Thymus (tissue), 11 donors: Measurements from ENCODE around the gene ZNF207. TPM values are rescaled to one million over a fixed set of nuclear protein-coding genes. Genes with fewer than 3 reads are reported as not detected.

Experiments
- DNase-seq, 9 donors: peaks; one replicate each; pipeline ENCODE4 v3.0.0-alpha.2; 2013; ENCODE audit warnings: low spot score in 9 of 9, low read depth in 6 of 9, missing footprints in 1 of 9
- H3K27ac ChIP-seq, 2 donors: one replicate each; pipeline ENCODE4 v1.5.1; 2013; ENCODE audit warnings: control low read depth in 1 of 2, low read depth in 1 of 2, low read length in 1 of 2, mild to moderate bottlenecking in 1 of 2, moderate library complexity in 1 of 2
- H3K27me3 ChIP-seq, 2 donors: one replicate each; pipeline ENCODE4 v1.5.1; 2013; ENCODE audit warnings: low read length in 1 of 2; ENCODE audit not compliant: control insufficient read depth in 2 of 2, insufficient read depth in 1 of 2
- H3K36me3 ChIP-seq, 2 donors: one replicate each; pipeline ENCODE4 v1.5.1; 2013; ENCODE audit warnings: low read length in 1 of 2, mild to moderate bottlenecking in 1 of 2, moderate library complexity in 1 of 2; ENCODE audit not compliant: control insufficient read depth in 2 of 2, insufficient read depth in 2 of 2
- H3K4me1 ChIP-seq, 2 donors: one replicate each; pipeline ENCODE4 v1.5.1; 2013; ENCODE audit warnings: low read length in 2 of 2; ENCODE audit not compliant: control insufficient read depth in 2 of 2, insufficient read depth in 2 of 2
- H3K4me3 ChIP-seq, 2 donors: one replicate each; pipeline ENCODE4 v1.5.1; 2013; ENCODE audit warnings: low read length in 2 of 2, control low read depth in 1 of 2, mild to moderate bottlenecking in 1 of 2
- H3K9me3 ChIP-seq, 2 donors: one replicate each; pipeline ENCODE4 v1.5.1; 2013; ENCODE audit warnings: low read length in 1 of 2, mild to moderate bottlenecking in 1 of 2; ENCODE audit not compliant: control insufficient read depth in 2 of 2, insufficient read depth in 1 of 2
- WGBS: extraction: QIAGEN DNeasy Blood & Tissue Kit; methylation state at CpG from one replicate; pipeline ENCODE4 v1.1.7; 2013; 5-methylcytosine and 5-hydroxymethylcytosine counted together
- polyA plus RNA-seq: library from polyadenylated mRNA; stranded (reverse); fragments of 200-250 nt; gene quantifications from one replicate; pipeline ENCODE4 v1.2.3, GENCODE V29; 2013
- total RNA-seq: library from RNA; stranded (reverse); fragments of 120-200 nt; gene quantifications from one replicate; pipeline ENCODE4 v1.2.4, GENCODE V29; 2013
- donor health status: healthy.

Gene ZNF207
- total and polyA plus RNA-seq, 2 donors = 75.3 to 117 TPM

- Histone ChIP-seq H3K27ac (no peak overlapping the region), H3K36me3 (no peaks in the 10 kb centered on the region), H3K9me3 (no peaks in the 10 kb centered on the region), H3K27me3 (no peaks in the 10 kb centered on the region), H3K4me1 (no peaks in the 10 kb centered on the region), H3K4me3 (no peak overlapping the region)
- WGBS = 68% methylated on average over 11 of the region's 11 CpGs
- peak in 1 of 9 donors; percentile 18 for DNase-seq
Measured at GRCh38 chr17:32323811-32324491, 26.0 kb upstream of the ZNF207 start.

GRCh38 chr17:32327911-32328310, 22.0 kb upstream of the ZNF207 start:
- Histone ChIP-seq H3K4me3 (no peak overlapping the region), H3K36me3 (peaks cover 0 to 9% of the 10 kb centered on the region in 2 donors), H3K27ac (no peak overlapping the region), H3K4me1 (no peaks in the 10 kb centered on the region), H3K27me3 (no peaks in the 10 kb centered on the region), H3K9me3 (no peaks in the 10 kb centered on the region)
- no peak for DNase-seq
- WGBS = 95% methylated on average over 1 of the region's 1 CpG

GRCh38 chr17:32330147-32330546, 19.8 kb upstream of the ZNF207 start:
- no peak for DNase-seq
- Histone ChIP-seq H3K36me3 (peaks cover 9 to 19% of the 10 kb centered on the region in 2 donors), H3K9me3 (no peaks in the 10 kb centered on the region), H3K27me3 (no peaks in the 10 kb centered on the region), H3K27ac (no peak overlapping the region), H3K4me1 (no peaks in the 10 kb centered on the region), H3K4me3 (no peak overlapping the region)
- WGBS = 93% methylated on average over 3 of the region's 3 CpGs

GRCh38 chr17:32331243-32332040, 18.5 kb upstream of the ZNF207 start:
- no peak for DNase-seq
- no peaks in the 10 kb centered on the region for H3K4me1 ChIP-seq
- WGBS = 59% methylated on average over 3 of the region's 3 CpGs
- H3K9me3 ChIP-seq = no peaks in the 10 kb centered on the region
- no peaks in the 10 kb centered on the region for H3K27me3 ChIP-seq
- H3K27ac ChIP-seq = no peak overlapping the region
- no peak overlapping the region for H3K4me3 ChIP-seq
- peaks cover 9 to 28% of the 10 kb centered on the region in 2 donors for H3K36me3 ChIP-seq

- no peak overlapping the region for H3K27ac ChIP-seq
- H3K27me3 ChIP-seq = no peaks in the 10 kb centered on the region
- H3K36me3 ChIP-seq = peaks cover 21 to 36% of the 10 kb centered on the region in 2 donors
- no peaks in the 10 kb centered on the region for H3K4me1 ChIP-seq
- WGBS = 97% methylated on average over 2 of the region's 2 CpGs
- no peaks in the 10 kb centered on the region for H3K9me3 ChIP-seq
- H3K4me3 ChIP-seq = no peak overlapping the region
- no peak for DNase-seq
Measured at GRCh38 chr17:32333187-32333586, 16.8 kb upstream of the ZNF207 start.

- no peaks in the 10 kb centered on the region for H3K4me1 ChIP-seq
Measured at GRCh38 chr17:32335046-32335445, 14.9 kb upstream of the ZNF207 start.

GRCh38 chr17:32335687-32336086, 14.3 kb upstream of the ZNF207 start:
- Histone ChIP-seq H3K27ac (no peak overlapping the region), H3K36me3 (peaks cover 25 to 48% of the 10 kb centered on the region in 2 donors), H3K4me3 (no peak overlapping the region), H3K4me1 (no peaks in the 10 kb centered on the region), H3K27me3 (no peaks in the 10 kb centered on the region), H3K9me3 (no peaks in the 10 kb centered on the region)
- 97% methylated on average over 4 of the region's 4 CpGs for WGBS
- no peak for DNase-seq

More at GRCh38 chr17:32335046-32335445, 14.9 kb upstream of the ZNF207 start:
- DNase-seq = no peak
- H3K36me3 ChIP-seq = peaks cover 25 to 48% of the 10 kb centered on the region in 2 donors
- H3K27ac ChIP-seq = no peak overlapping the region
- H3K4me3 ChIP-seq = no peak overlapping the region
- H3K27me3 ChIP-seq = no peaks in the 10 kb centered on the region
- no peaks in the 10 kb centered on the region for H3K9me3 ChIP-seq

GRCh38 chr17:32341141-32341856, 8.7 kb upstream of the ZNF207 start:
- Histone ChIP-seq H3K4me1 (peaks cover 6 to 14% of the 10 kb centered on the region in 2 donors), H3K27me3 (no peaks in the 10 kb centered on the region), H3K36me3 (peaks cover 16 to 21% of the 10 kb centered on the region in 2 donors), H3K4me3 (peak overlapping the region; percentile 54 to 89), H3K9me3 (no peaks in the 10 kb centered on the region), H3K27ac (peak overlapping the region; percentile 68 to 92)
- DNase-seq = peak in 8 of 9 donors; percentile 32 to 82 (median 55)
- WGBS = under 1% methylated on average over 13 of the region's 13 CpGs
